Fibroblast of skin of back (primary cell): ENCODE measurements around the gene AGK. TPM values are rescaled to one million over a fixed set of nuclear protein-coding genes. Genes with fewer than 3 reads are reported as not detected.
A peak's percentile ranks its signal among the peaks of the same experiment; 100 is the strongest.

ENCODE experiments used
- DNase-seq: peaks from one replicate; pipeline ENCODE4 v3.0.0-alpha.2; 2013
- polyA plus RNA-seq, 2 experiments: library from polyadenylated mRNA; unstranded; fragments of 120-200 nt; gene quantifications; one replicate each; pipeline ENCODE4 v1.2.1, GENCODE V29; 2013; ENCODE audit not compliant: insufficient read length in 2 of 2

The AGK gene
- 21.7 TPM for polyA plus RNA-seq (2013, experiment 1 of 2; ENCODE audit: insufficient read length)
- polyA plus RNA-seq (2013, experiment 2 of 2; ENCODE audit: insufficient read length), result 18.0 TPM

- DNase-seq, result peak; percentile 80
Measured at GRCh38 chr7:141551094-141551781, at the start of gene AGK. Gene AGK (plus strand): TSS chr7:141551410. CDS start chr7:141555467, 4,057 bp downstream.

- no peak for DNase-seq
Measured at GRCh38 chr7:141501451-141501850, 49.8 kb upstream of the AGK start.

GRCh38 chr7:141511316-141511675 lies 39.9 kb upstream of the AGK start:
- no peak for DNase-seq

GRCh38 chr7:141511676-141512396 lies 39.4 kb upstream of the AGK start:
- DNase-seq, result no peak

GRCh38 chr7:141512597-141512996 lies 38.6 kb upstream of the AGK start:
- DNase-seq, result no peak

- no peak for DNase-seq
Measured at GRCh38 chr7:141513720-141514119, 37.5 kb upstream of the AGK start.

- no peak for DNase-seq
Measured at GRCh38 chr7:141515941-141516340, 35.3 kb upstream of the AGK start.

GRCh38 chr7:141519623-141520022 lies 31.6 kb upstream of the AGK start:
- DNase-seq, result no peak

- DNase-seq, result no peak
Measured at GRCh38 chr7:141522657-141523342, 28.4 kb upstream of the AGK start.

GRCh38 chr7:141525973-141526514 lies 25.2 kb upstream of the AGK start:
- no peak for DNase-seq

- DNase-seq, result no peak
Measured at GRCh38 chr7:141527076-141527475, 24.1 kb upstream of the AGK start.

- DNase-seq, result no peak
Measured at GRCh38 chr7:141528399-141528798, 22.8 kb upstream of the AGK start.

- peak; percentile 61 for DNase-seq
Measured at GRCh38 chr7:141533149-141533949, 17.9 kb upstream of the AGK start.

GRCh38 chr7:141534757-141535737 lies 16.2 kb upstream of the AGK start:
- DNase-seq, result no peak

- no peak for DNase-seq
Measured at GRCh38 chr7:141537906-141538305, 13.3 kb upstream of the AGK start.

GRCh38 chr7:141541375-141541774 lies 9.8 kb upstream of the AGK start:
- no peak for DNase-seq

- DNase-seq, result no peak
Measured at GRCh38 chr7:141544831-141545230, 6.4 kb upstream of the AGK start.

- no peak for DNase-seq
Measured at GRCh38 chr7:141549582-141549981, 1.6 kb upstream of the AGK start.

GRCh38 chr7:141550386-141551093 lies 670 bp upstream of the AGK start:
- DNase-seq, result peak; percentile 9

GRCh38 chr7:141551782-141552181 lies 572 bp downstream of the AGK start:
- no peak for DNase-seq
